CD14-positive monocyte (primary cell): Measurements from ENCODE around the gene SF1. TPM values are rescaled to one million over a fixed set of nuclear protein-coding genes. Genes with fewer than 3 reads are reported as not detected.

Source experiments
- DNase-seq, 3 donors: peaks; one replicate each; pipeline ENCODE4 v3.0.0-alpha.2; 2011 to 2022
- H2AFZ ChIP-seq: 2 replicates; pipeline ENCODE4 v1.6.0; 2012; ENCODE audit warnings: mild to moderate bottlenecking, low read depth, low read length, inconsistent platforms; ENCODE audit not compliant: insufficient read depth, poor library complexity, severe bottlenecking
- H3K27ac ChIP-seq, 2 donors: 1 replicate in 1 of 2; 2 replicates in 1 of 2; pipeline ENCODE4 v1.5.1; 2012 to 2013; ENCODE audit warnings: low read length in 2 of 2, control low read depth in 1 of 2, inconsistent platforms in 1 of 2, low read depth in 1 of 2, mild to moderate bottlenecking in 1 of 2
- H3K27me3 ChIP-seq, 2 donors: one replicate each; pipeline versions ENCODE4 v1.6.0 to v1.6.1; 2011 to 2013; ENCODE audit warnings: low read length in 2 of 2; ENCODE audit not compliant: control insufficient read depth in 2 of 2, insufficient read depth in 2 of 2
- H3K36me3 ChIP-seq, 2 donors: replicated peaks in 1 of 2; 1 replicate in 1 of 2; 2 replicates in 1 of 2; pipeline versions ENCODE4 v1.5.1 to v1.6.1; 2012 to 2013; ENCODE audit warnings: low read length in 2 of 2, control low read depth in 1 of 2, inconsistent platforms in 1 of 2, mild to moderate bottlenecking in 1 of 2; ENCODE audit not compliant: insufficient read depth in 2 of 2, control insufficient read depth in 1 of 2
- H3K4me1 ChIP-seq, 2 donors: 1 replicate in 1 of 2; 2 replicates in 1 of 2; pipeline versions ENCODE4 v1.5.1 to v1.6.1; 2012 to 2013; ENCODE audit warnings: low read length in 2 of 2, control low read depth in 1 of 2, inconsistent platforms in 1 of 2, mild to moderate bottlenecking in 1 of 2, moderate library complexity in 1 of 2; ENCODE audit not compliant: insufficient read depth in 2 of 2, control insufficient read depth in 1 of 2
- H3K4me2 ChIP-seq: replicated peaks from 2 replicates; pipeline ENCODE3; 2012; ENCODE audit warnings: low read length, moderate library complexity, mild to moderate bottlenecking; ENCODE audit not compliant: poor library complexity, severe bottlenecking; ENCODE audit errors: extremely low read depth
- H3K4me3 ChIP-seq, 3 experiments: fragments of 200-600 bp in 1 of 3; sonication (generic) in 1 of 3; replicated peaks in 1 of 3; 1 replicate in 2 of 3; 2 replicates in 1 of 3; pipeline ENCODE4 v1.5.1; 2011 to 2013; ENCODE audit warnings: low read length in 3 of 3, mild to moderate bottlenecking in 3 of 3, control low read depth in 2 of 3, low read depth in 2 of 3, inconsistent platforms in 1 of 3, moderate library complexity in 1 of 3
- H3K79me2 ChIP-seq: 2 replicates; pipeline ENCODE4 v1.6.0; 2012; ENCODE audit warnings: mild to moderate bottlenecking, control low read depth, inconsistent platforms, low read length, moderate library complexity; ENCODE audit not compliant: insufficient read depth
- H3K9ac ChIP-seq: 2 replicates; pipeline ENCODE4 v1.6.0; 2017; ENCODE audit warnings: low read length, mild to moderate bottlenecking; ENCODE audit not compliant: insufficient read depth, poor library complexity, severe bottlenecking
- H3K9me3 ChIP-seq, 2 donors: replicated peaks in 1 of 2; 1 replicate in 1 of 2; 2 replicates in 1 of 2; pipeline versions ENCODE4 v1.5.1 to v1.6.1; 2012 to 2013; ENCODE audit warnings: low read length in 2 of 2, control low read depth in 1 of 2; ENCODE audit not compliant: control insufficient read depth in 1 of 2, insufficient read depth in 1 of 2
- H4K20me1 ChIP-seq: 2 replicates; pipeline ENCODE4 v1.6.0; 2012; ENCODE audit warnings: mild to moderate bottlenecking, low read length, control low read depth, moderate library complexity; ENCODE audit not compliant: insufficient read depth
- H3K27ac Mint-ChIP-seq, 7 donors: one replicate each; pipeline ENCODE4 v1.8.0; 2020; ENCODE audit warnings: mild to moderate bottlenecking in 7 of 7, mixed read lengths in 7 of 7, moderate library complexity in 6 of 7, inconsistent platforms in 2 of 7
- H3K27me3 Mint-ChIP-seq, 3 donors: one replicate each; pipeline ENCODE4 v1.8.0; 2021 to 2022; ENCODE audit warnings: low read depth in 3 of 3, mild to moderate bottlenecking in 3 of 3, mixed read lengths in 3 of 3, moderate library complexity in 3 of 3, inconsistent platforms in 1 of 3
- H3K36me3 Mint-ChIP-seq, 2 donors: one replicate each; pipeline ENCODE4 v1.8.0; 2020; ENCODE audit warnings: mixed read lengths in 2 of 2, inconsistent platforms in 1 of 2, mild to moderate bottlenecking in 1 of 2
- H3K4me1 Mint-ChIP-seq: one replicate; pipeline ENCODE4 v1.8.0; 2020; ENCODE audit warnings: mild to moderate bottlenecking, mixed read lengths
- H3K4me3 Mint-ChIP-seq, 2 donors: one replicate each; pipeline ENCODE4 v1.8.0; 2020; ENCODE audit warnings: mild to moderate bottlenecking in 2 of 2, mixed read lengths in 2 of 2, moderate library complexity in 1 of 2
- H3K9me3 Mint-ChIP-seq, 7 donors: one replicate each; pipeline ENCODE4 v1.8.0; 2020 to 2022; ENCODE audit warnings: mixed read lengths in 7 of 7, mild to moderate bottlenecking in 6 of 7, moderate library complexity in 6 of 7, inconsistent platforms in 2 of 7
- WGBS: methylation state at CpG from one replicate; pipeline ENCODE4 v1.1.5; 2013; ENCODE audit warnings: missing lambda C conversion rate; ENCODE audit not compliant: insufficient coverage; 5-methylcytosine and 5-hydroxymethylcytosine counted together
- intact Hi-C, 2 donors: fragments of 100-400 bp; cut with micrococcal nuclease; formaldehyde crosslinking; loops; one replicate each; pipeline versions ENCODE4 v1.15.0 to v1.15.1; 2023
- polyA plus RNA-seq, 3 donors: library from polyadenylated mRNA; depleted of rRNA in 1 of 3; unstranded in 2 of 3; stranded (reverse) in 1 of 3; fragments of 300-500 nt in 2 of 3; fragments of >200 nt in 1 of 3; fragmentation: Illumina TruSeq in 2 of 3; gene quantifications; 1 replicate in 2 of 3; 2 replicates in 1 of 3; pipeline ENCODE4 v1.2.3, GENCODE V29; 2012 to 2021
- TF ChIP-seq, protein P1 (sequence below): fragments of 200-600 bp; IDR thresholded peaks from one replicate; pipeline ENCODE4 v1.8.0; 2022; ENCODE audit warnings: antibody characterized with exemption, mild to moderate bottlenecking

SF1 gene
- polyA plus RNA-seq, 3 donors, result 31.6 to 302 (median 47.7) TPM

DNA sequence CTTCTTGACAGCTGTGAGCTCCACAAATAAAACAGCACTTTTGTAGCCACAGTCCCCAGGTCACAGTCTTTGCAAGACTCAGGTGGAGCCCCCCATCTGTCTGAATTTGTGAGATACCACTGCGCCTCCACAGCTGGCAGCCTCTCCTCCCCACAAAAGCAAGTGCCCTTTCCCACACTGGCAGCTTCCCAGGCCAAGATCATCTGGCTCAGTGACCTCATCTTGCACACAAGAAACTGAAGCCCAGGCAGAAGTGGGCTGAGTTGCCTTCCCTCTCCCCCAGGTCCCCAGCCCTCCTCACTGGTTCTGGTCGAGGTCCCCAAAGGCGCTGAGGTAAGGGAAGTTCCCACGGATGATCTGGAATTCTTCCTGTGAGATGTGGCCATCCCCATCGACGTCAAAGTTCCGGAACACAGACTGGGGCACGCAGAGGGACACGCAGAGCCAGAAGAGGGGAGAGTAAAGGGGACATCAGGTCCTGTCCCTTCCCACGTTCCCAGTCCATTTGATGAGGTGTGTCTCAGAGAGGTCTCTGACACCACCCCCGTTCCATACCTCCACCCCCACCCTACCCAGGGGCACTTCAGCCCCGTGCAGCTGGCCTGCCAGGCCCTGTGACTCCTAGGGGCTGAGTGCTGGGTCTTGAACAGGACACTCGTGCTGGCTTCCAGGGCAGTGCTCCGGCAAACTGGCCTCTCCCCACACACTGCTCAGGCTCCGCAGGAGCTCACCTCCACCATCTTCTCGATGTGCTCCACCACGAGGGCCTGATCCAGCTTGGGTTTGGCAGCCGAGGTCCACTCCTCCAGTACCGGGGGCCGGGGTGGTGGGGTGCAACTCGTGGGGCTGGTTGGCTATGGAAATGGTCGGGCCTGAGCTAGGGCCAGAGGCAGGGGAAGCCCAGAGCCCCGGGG lies 43.3 kb downstream of the SF1 start:
- Mint-ChIP-seq H3K4me3 (no peak overlapping the region), H3K27ac (peak overlapping the region in 3 of 7 donors; percentile 23 to 82 (median 37)), H3K36me3 (peaks cover 81 to 99% of the 10 kb centered on the region in 2 donors), H3K27me3 (peaks cover 0 to 1% (median 0%) of the 10 kb centered on the region in 3 donors), H3K9me3 (peaks cover 0 to 2% (median 0%) of the 10 kb centered on the region in 7 donors), H3K4me1 (peaks cover 14% of the 10 kb centered on the region)
- H3K36me3 ChIP-seq, result peaks cover 74 to 94% of the 10 kb centered on the region in 2 donors
- peak overlapping the region in 1 of 2 donors; percentile 20 for H3K27ac ChIP-seq
- H3K9me3 ChIP-seq, result no peaks in the 10 kb centered on the region
- peaks cover 64% of the 10 kb centered on the region for H3K79me2 ChIP-seq
- H3K9ac ChIP-seq, result no peak overlapping the region
- H3K4me3 ChIP-seq, result no peak overlapping the region
- intact Hi-C loops, result no loop called here
- 94% methylated on average over 6 of the region's 23 CpGs for WGBS
- H3K4me2 ChIP-seq, result no peak overlapping the region
- no peak for DNase-seq
- no peaks in the 10 kb centered on the region for H3K27me3 ChIP-seq
- H4K20me1 ChIP-seq, result peaks cover 78% of the 10 kb centered on the region
- H2AFZ ChIP-seq, result no peak overlapping the region
- no peaks in the 10 kb centered on the region for H3K4me1 ChIP-seq
- TF ChIP-seq, protein P1, sequence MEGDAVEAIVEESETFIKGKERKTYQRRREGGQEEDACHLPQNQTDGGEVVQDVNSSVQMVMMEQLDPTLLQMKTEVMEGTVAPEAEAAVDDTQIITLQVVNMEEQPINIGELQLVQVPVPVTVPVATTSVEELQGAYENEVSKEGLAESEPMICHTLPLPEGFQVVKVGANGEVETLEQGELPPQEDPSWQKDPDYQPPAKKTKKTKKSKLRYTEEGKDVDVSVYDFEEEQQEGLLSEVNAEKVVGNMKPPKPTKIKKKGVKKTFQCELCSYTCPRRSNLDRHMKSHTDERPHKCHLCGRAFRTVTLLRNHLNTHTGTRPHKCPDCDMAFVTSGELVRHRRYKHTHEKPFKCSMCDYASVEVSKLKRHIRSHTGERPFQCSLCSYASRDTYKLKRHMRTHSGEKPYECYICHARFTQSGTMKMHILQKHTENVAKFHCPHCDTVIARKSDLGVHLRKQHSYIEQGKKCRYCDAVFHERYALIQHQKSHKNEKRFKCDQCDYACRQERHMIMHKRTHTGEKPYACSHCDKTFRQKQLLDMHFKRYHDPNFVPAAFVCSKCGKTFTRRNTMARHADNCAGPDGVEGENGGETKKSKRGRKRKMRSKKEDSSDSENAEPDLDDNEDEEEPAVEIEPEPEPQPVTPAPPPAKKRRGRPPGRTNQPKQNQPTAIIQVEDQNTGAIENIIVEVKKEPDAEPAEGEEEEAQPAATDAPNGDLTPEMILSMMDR, result no peak

DNA sequence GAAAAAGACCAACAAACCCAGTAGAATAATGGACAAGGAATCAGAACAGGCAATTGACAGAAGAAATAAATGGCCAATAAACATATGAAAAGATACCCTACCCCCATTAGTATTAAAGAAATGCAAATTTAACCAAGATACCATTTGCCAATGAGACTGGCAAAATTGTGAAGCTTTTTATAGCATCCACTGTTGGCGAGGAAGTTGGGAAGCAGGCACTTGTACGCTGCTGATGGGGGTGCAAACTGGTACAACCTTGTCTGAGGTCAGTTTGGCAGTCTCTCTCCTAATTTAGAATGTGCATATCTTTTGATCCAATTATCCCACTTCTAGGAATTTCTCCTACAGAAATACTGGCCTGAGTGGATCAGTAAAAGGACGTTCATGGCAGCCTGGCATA lies 46.7 kb downstream of the SF1 start:
- H3K9me3 ChIP-seq, result no peaks in the 10 kb centered on the region
- no peaks in the 10 kb centered on the region for H3K4me1 ChIP-seq
- Mint-ChIP-seq H3K9me3 (peaks cover 0 to 2% (median 0%) of the 10 kb centered on the region in 7 donors), H3K36me3 (peaks cover 79 to 97% of the 10 kb centered on the region in 2 donors), H3K4me1 (peaks cover 15% of the 10 kb centered on the region), H3K27me3 (no peaks in the 10 kb centered on the region), H3K4me3 (no peak overlapping the region), H3K27ac (no peak overlapping the region)
- peaks cover 32% of the 10 kb centered on the region for H3K79me2 ChIP-seq
- peaks cover 68% of the 10 kb centered on the region for H4K20me1 ChIP-seq
- WGBS, result 20% methylated on average over 2 of the region's 3 CpGs
- no peak overlapping the region for H3K4me3 ChIP-seq
- no peak overlapping the region for H3K9ac ChIP-seq
- no peak overlapping the region for H2AFZ ChIP-seq
- intact Hi-C loops, result no loop called here
- H3K27ac ChIP-seq, result no peak overlapping the region
- DNase-seq, result no peak
- H3K4me2 ChIP-seq, result no peak overlapping the region
- peaks cover 74 to 93% of the 10 kb centered on the region in 2 donors for H3K36me3 ChIP-seq
- TF ChIP-seq, protein P1, result no peak
- no peaks in the 10 kb centered on the region for H3K27me3 ChIP-seq
